ENCODE results near the gene GOLGA8N. TPM values are rescaled to one million over a fixed set of nuclear protein-coding genes. Genes with fewer than 3 reads are reported as not detected.
A peak's percentile ranks its signal among the peaks of the same experiment; 100 is the strongest.

The GOLGA8N gene
- total RNA-seq, 4 donors from 2014 or later: 3.0 to 23.3 (median 5.2) TPM

DNA sequence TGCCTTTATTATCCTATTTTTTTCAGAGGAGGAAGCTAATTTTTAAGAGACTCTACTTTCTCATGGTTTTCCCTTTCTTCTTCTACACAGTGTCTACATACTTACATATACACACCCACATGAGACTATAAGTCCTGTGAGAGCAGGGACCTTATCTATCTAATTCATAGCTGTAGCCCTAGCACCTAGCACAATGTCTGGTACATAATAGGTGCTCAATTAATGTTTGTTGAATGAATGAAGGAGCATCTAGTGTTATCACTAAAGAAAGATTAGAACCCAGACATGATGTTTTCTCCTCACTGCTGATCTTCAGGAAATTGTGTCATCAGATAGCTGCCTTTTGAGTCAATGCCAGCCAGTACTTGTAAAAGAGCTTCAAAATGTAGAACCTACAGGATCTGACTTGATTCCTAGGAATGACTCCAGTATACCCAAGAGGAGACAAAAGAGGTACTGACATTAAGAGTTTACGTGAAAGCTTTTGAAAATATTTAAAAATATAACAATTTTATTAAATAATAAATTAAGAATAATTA, 50.7 kb downstream of the GOLGA8N start:
- 39% methylated on average over 1 of the region's 1 CpG for WGBS
- DNase-seq (ENCODE audit: low spot score in 2 of 2): no peak
- no peak for TF ChIP-seq POLR2A (IDR thresholded peaks at IDR 0.05)
- no peak for TF ChIP-seq CTCF (IDR thresholded peaks at IDR 0.05)
- no peak for TF ChIP-seq POLR2AphosphoS5 (IDR thresholded peaks at IDR 0.05)
- no peak for TF ChIP-seq EP300 (IDR thresholded peaks at IDR 0.05)

GRCh38 chr15:32646291-32646690, 53.0 kb downstream of the GOLGA8N start:
- Histone ChIP-seq H3K9me3 (no peaks in the 10 kb centered on the region), H3K36me3 (no peaks in the 10 kb centered on the region), H3K27ac (no peak overlapping the region), H3K27me3 (peaks cover 6% of the 10 kb centered on the region), H3K4me3 (no peak overlapping the region), H3K4me1 (no peaks in the 10 kb centered on the region)
- no peak for TF ChIP-seq POLR2AphosphoS5 (IDR thresholded peaks at IDR 0.05)
- no peak for TF ChIP-seq POLR2A (IDR thresholded peaks at IDR 0.05)
- TF ChIP-seq CTCF (IDR thresholded peaks at IDR 0.05): no peak
- TF ChIP-seq EP300 (IDR thresholded peaks at IDR 0.05): no peak
- DNase-seq (ENCODE audit: low spot score in 2 of 2): no peak
- 64% methylated on average over 5 of the region's 5 CpGs for WGBS

More for the DNA sequence above, 50.7 kb downstream of the GOLGA8N start:
- Histone ChIP-seq H3K4me3 (no peak overlapping the region), H3K4me1 (no peaks in the 10 kb centered on the region), H3K9me3 (no peaks in the 10 kb centered on the region), H3K27ac (no peak overlapping the region), H3K36me3 (no peaks in the 10 kb centered on the region), H3K27me3 (peaks cover 6% of the 10 kb centered on the region)

- WGBS: 62% methylated on average over 5 of the region's 5 CpGs
- Histone ChIP-seq H3K27ac (no peak overlapping the region), H3K4me1 (no peaks in the 10 kb centered on the region), H3K27me3 (no peaks in the 10 kb centered on the region), H3K4me3 (no peak overlapping the region), H3K36me3 (no peaks in the 10 kb centered on the region), H3K9me3 (no peaks in the 10 kb centered on the region)
- no peak for DNase-seq (ENCODE audit: low spot score in 2 of 2)
- no peak for TF ChIP-seq EP300 (IDR thresholded peaks at IDR 0.05)
- no peak for TF ChIP-seq CTCF (IDR thresholded peaks at IDR 0.05)
- TF ChIP-seq POLR2A (IDR thresholded peaks at IDR 0.05): no peak
- no peak for TF ChIP-seq POLR2AphosphoS5 (IDR thresholded peaks at IDR 0.05)
Observed at GRCh38 chr15:32649342-32649741, 56.1 kb downstream of the GOLGA8N start.

DNA sequence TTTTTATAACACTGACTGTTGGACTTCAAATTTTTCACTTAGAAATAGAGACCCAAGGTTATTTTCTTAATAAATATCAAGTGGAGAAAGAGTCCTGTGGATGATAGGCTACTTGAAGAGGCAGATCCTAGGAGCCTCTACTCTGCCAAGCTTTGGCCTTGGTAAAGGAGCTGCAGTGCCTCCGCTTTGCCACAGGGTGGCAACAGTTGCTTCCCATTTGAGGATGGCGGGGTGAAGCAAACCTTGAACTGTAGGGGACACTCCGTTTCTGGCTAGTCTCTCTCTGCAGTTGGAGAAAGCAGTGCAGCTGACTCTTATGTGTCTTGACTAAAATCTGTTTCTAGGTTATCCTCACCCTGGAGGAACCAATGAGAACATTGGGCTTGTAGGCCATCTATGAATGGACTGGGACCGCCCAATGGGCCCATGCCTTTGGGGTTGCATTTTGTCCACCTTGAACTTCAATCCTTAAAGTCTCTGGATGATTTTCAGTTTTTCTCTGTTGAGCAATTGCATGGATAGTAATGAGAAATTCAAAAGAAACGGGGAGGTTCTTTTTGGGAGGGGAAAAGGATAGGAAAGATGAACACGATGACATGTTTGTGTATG, 58.1 kb downstream of the GOLGA8N start:
- TF ChIP-seq POLR2A (IDR thresholded peaks at IDR 0.05) (no peak), CTCF (IDR thresholded peaks at IDR 0.05) (peak; percentile 41 to 93)
- WGBS: 43% methylated on average over 6 of the region's 6 CpGs

GRCh38 chr15:32652178-32652577, 58.9 kb downstream of the GOLGA8N start:
- Histone ChIP-seq H3K4me3 (no peak overlapping the region), H3K36me3 (no peaks in the 10 kb centered on the region), H3K27me3 (no peaks in the 10 kb centered on the region), H3K27ac (no peak overlapping the region), H3K9me3 (no peaks in the 10 kb centered on the region), H3K4me1 (no peaks in the 10 kb centered on the region)
- 73% methylated on average over 3 of the region's 3 CpGs for WGBS
- no peak for DNase-seq (ENCODE audit: low spot score in 2 of 2)
- TF ChIP-seq POLR2A (IDR thresholded peaks at IDR 0.05): no peak
- no peak for TF ChIP-seq CTCF (IDR thresholded peaks at IDR 0.05)
- TF ChIP-seq POLR2AphosphoS5 (IDR thresholded peaks at IDR 0.05): no peak
- no peak for TF ChIP-seq EP300 (IDR thresholded peaks at IDR 0.05)

More for the DNA sequence above, 58.1 kb downstream of the GOLGA8N start:
- Histone ChIP-seq H3K27me3 (no peaks in the 10 kb centered on the region), H3K9me3 (no peaks in the 10 kb centered on the region), H3K36me3 (no peaks in the 10 kb centered on the region), H3K27ac (no peak overlapping the region), H3K4me3 (no peak overlapping the region), H3K4me1 (no peaks in the 10 kb centered on the region)
- DNase-seq (ENCODE audit: low spot score in 2 of 2): no peak
